Activated T-helper 17 cell treated with anti-CD3 and anti-CD28 coated beads, Interleukin-2, amount 50 U/mL, for 72 hours (primary cell): ENCODE results near the gene CACNA1F. TPM values are rescaled to one million over a fixed set of nuclear protein-coding genes. Genes with fewer than 3 reads are reported as not detected.

Source experiments
- ATAC-seq: fragments of 150-1000 bp; cut with Tn5 transposase; replicated peaks from 2 replicates; pipeline ENCODE4 v1.10.0; 2021; ENCODE audit warnings: mild to moderate bottlenecking, moderate library complexity
- H3K27ac Mint-ChIP-seq: one replicate; pipeline ENCODE4 v1.8.0; 2022; ENCODE audit warnings: mixed read lengths
- H3K27me3 Mint-ChIP-seq: one replicate; pipeline ENCODE4 v1.8.0; 2022; ENCODE audit warnings: mixed read lengths
- H3K36me3 Mint-ChIP-seq: one replicate; pipeline ENCODE4 v1.8.0; 2022; ENCODE audit warnings: low read depth, mild to moderate bottlenecking, mixed read lengths
- H3K4me1 Mint-ChIP-seq: one replicate; pipeline ENCODE4 v1.8.0; 2022; ENCODE audit warnings: mixed read lengths
- H3K4me3 Mint-ChIP-seq: one replicate; pipeline ENCODE4 v1.8.0; 2022; ENCODE audit warnings: mild to moderate bottlenecking, mixed read lengths
- H3K9me3 Mint-ChIP-seq: one replicate; pipeline ENCODE4 v1.8.0; 2022; ENCODE audit warnings: mixed read lengths
- total RNA-seq, 2 donors: library from RNA; stranded (reverse); gene quantifications; one replicate each; pipeline ENCODE4 v1.2.3, GENCODE V29; 2022

Gene CACNA1F
- total RNA-seq, 2 donors from 2014 or later = 0.82 to 6.2 TPM

DNA sequence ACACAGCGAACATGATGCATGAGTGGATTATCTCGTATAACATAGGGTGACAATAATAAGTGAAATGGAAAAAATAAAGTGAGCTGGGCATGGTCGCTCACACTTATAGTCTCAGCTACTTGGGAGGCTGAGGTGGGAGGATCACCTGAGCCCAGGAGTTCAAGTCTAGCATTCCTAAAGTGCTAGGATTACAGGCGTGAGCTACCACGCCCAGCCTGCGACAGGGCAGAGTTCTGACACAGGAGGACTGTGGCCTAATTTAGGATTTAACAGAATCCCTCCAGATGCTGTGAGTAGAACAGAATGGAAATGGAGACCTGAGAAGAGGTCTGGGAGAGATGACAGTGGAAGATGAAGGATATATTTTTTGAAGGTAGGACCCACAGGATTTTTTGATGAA lies 43.5 kb downstream of the CACNA1F start:
- Mint-ChIP-seq H3K4me1 (peaks cover 15% of the 10 kb centered on the region), H3K27me3 (no peaks in the 10 kb centered on the region), H3K9me3 (no peaks in the 10 kb centered on the region), H3K4me3 (peak overlapping the region; percentile 90), H3K27ac (peak overlapping the region; percentile 12), H3K36me3 (peaks cover 42% of the 10 kb centered on the region)
- no peak for ATAC-seq

DNA sequence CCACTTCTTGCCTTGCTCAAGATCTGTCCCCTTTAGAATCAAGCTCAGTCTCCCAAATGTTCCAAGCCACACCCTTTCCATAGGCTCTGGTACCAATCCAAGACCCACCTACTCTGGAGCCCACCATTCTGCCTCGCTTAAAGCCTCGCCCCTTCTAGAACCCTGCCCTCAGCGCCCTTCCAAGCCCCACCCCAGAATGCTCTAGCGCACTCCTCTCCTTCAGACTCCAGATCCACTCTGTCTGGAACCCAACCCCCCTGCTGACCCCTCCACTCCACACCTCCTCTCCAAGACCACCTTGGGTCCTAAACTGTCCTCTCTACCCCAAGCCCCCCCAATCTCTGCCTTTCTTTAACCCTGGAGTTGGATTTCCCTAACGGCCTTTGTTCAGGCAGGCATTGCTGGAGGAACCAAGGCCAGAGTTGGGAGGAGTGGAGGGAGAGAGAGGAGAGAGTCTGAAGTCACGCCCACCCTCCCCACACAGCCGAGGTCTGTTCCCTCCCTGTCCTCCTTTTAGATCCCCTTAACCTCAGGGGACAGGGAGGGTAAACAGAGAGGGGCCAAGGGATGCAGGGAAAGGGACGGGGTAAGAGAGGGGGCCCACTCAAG lies 44.6 kb downstream of the CACNA1F start:
- H3K27me3 Mint-ChIP-seq = no peaks in the 10 kb centered on the region
- H3K27ac Mint-ChIP-seq = peak overlapping the region; percentile 50
- no peaks in the 10 kb centered on the region for H3K9me3 Mint-ChIP-seq
- peaks cover 9% of the 10 kb centered on the region for H3K4me1 Mint-ChIP-seq
- H3K36me3 Mint-ChIP-seq = peaks cover 46% of the 10 kb centered on the region
- no peak overlapping the region for H3K4me3 Mint-ChIP-seq
- no peak for ATAC-seq

DNA sequence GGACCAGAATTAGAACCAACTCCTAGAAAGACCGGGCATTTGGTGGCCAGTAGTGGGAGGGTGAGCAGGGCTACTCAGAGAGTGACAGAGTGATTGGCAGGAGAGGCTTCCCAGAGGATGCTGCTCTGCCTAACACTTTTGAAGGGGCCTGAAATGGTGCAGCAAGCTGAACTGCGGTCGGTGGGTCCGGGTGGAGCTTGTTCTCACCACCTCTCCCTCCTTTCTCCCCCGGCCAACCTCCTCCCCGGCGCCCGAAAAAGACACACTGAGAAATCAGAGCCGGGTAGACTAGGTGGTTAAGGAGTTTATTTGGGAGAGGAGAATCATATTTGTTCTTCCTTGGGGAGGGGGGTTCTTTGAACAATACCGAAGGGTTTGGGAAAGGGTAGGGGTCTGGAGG lies 45.6 kb downstream of the CACNA1F start:
- peaks cover 4% of the 10 kb centered on the region for H3K4me1 Mint-ChIP-seq
- no peak for ATAC-seq
- H3K27me3 Mint-ChIP-seq = no peaks in the 10 kb centered on the region
- H3K36me3 Mint-ChIP-seq = peaks cover 46% of the 10 kb centered on the region
- H3K4me3 Mint-ChIP-seq = peak overlapping the region; percentile 92
- H3K9me3 Mint-ChIP-seq = no peaks in the 10 kb centered on the region
- no peak overlapping the region for H3K27ac Mint-ChIP-seq

DNA sequence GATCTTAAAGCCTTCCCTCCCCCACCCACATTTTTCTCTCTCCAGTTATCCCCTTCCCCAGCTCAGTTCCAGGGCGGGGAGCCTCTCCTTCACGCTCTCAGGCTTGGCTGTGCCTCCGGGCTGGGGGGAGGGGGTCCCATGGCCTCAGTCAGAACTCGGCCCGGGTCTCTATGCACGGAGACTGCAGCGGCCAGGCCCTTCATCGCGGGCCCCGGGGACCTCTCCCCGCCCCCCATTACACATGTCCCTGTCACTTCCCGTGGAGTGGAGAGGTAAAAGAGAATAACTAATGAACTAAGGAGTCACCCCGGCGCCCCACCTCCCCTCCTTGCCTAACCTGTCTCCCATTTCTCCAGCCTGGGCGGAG lies 46.1 kb downstream of the CACNA1F start:
- no peak for ATAC-seq
- Mint-ChIP-seq H3K4me3 (peak overlapping the region; percentile 92), H3K9me3 (no peaks in the 10 kb centered on the region), H3K27me3 (no peaks in the 10 kb centered on the region), H3K27ac (no peak overlapping the region), H3K36me3 (peaks cover 47% of the 10 kb centered on the region), H3K4me1 (peaks cover 4% of the 10 kb centered on the region)

DNA sequence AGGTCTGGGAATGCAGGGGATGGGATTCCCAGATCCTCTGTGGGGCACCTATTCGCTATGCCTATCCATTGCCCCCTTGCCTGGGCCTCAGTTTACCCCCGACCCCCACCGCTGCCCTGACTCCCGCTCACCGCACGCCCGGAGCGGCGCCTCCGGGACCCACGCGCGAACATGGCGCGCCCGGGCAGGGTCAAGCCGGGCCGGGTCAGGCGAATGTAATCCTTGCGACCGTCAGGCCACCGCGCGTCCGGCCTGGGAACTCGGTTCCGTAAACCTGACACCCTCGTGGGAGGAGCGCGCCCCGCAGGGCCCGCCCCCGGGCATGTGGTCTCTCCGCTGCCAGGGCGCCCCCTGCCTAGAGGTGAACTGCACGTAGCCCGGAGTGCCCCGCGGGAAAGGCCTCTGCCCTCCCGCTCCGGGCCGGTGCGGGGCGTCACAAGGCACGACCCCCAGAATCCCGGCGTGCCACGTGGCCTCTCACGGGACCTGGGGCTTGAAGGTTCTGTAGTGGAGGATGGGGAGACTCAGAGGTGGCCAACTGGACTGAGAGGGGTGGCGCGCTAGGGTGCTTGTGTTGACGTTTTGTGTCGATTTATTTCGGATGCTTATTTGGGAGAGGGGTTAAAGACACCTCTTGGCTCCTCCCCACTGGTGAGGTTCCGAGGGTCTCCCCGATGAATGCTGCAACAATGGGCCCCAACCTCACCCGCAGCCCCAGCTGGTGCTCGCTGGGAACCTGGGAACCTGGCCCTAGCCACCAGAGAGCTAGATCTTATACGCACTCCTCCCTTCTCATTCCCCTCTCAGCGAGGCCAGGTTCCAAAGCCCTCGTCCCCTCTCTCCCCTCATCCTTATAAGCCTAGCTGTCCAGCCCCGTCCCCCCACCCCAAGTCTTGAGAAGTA lies 46.8 kb downstream of the CACNA1F start, which contains the start of gene PRICKLE3:
Gene PRICKLE3, minus strand, starts transcription at position 249 of the 903 bp plus-strand sequence. Its CDS starts 76 bp downstream, at position 173.
- H3K4me1 Mint-ChIP-seq = peaks cover 4% of the 10 kb centered on the region
- H3K36me3 Mint-ChIP-seq = peaks cover 52% of the 10 kb centered on the region
- no peaks in the 10 kb centered on the region for H3K9me3 Mint-ChIP-seq
- peak; percentile 11 for ATAC-seq
- H3K27ac Mint-ChIP-seq = peak within 1 kb of the TSS; percentile 89
- H3K4me3 Mint-ChIP-seq = peak within 1 kb of the TSS; percentile 92
- H3K27me3 Mint-ChIP-seq = no peaks in the 10 kb centered on the region

DNA sequence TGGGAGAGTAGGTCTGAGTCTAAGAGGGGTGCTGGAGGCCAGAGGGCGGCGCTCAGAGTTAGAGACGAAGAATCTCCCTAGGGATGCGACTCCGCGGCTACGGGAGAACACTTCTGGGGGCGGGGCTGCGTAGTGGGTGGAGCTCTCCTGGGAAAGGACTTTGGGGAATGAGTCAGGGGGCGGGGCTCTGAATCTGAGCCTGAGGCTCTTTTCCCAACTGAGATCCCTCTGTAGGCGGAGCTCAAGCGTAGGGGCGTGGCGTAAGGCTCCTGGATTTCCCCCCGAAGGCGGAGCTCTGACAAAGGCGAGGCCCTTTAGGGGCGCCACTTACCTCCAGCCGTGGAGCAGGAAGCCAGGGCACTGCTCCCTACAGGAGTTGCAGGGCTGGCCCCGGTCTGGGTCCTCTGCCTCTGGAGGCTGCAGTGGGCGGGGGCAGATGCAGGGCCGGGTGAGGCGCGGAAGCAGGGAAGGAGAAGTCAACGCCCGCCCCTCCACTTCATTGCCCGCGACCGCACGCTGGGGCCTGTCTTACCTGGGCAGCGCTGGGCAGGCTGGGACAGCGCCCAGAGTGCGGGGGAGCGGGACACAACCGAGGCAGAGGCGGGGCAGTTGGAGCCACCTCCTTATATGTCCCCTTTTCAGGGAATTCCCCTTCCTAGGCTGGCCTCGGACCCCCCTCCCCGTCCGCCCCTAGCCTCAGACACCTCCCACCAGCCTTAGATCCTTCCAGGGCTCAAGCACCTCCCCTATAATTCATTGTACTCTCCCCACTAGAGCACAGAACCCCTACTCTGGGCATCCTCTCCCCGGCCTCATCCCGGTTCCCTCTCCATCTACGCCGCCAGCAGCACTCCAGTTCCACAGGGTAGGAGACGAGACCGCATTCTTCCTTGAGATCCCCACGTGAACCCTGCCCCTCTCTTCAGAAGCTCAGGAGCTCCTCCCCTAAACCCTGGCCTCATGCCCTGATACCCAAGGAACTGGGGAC lies 48.6 kb downstream of the CACNA1F start:
- no peaks in the 10 kb centered on the region for H3K9me3 Mint-ChIP-seq

DNA sequence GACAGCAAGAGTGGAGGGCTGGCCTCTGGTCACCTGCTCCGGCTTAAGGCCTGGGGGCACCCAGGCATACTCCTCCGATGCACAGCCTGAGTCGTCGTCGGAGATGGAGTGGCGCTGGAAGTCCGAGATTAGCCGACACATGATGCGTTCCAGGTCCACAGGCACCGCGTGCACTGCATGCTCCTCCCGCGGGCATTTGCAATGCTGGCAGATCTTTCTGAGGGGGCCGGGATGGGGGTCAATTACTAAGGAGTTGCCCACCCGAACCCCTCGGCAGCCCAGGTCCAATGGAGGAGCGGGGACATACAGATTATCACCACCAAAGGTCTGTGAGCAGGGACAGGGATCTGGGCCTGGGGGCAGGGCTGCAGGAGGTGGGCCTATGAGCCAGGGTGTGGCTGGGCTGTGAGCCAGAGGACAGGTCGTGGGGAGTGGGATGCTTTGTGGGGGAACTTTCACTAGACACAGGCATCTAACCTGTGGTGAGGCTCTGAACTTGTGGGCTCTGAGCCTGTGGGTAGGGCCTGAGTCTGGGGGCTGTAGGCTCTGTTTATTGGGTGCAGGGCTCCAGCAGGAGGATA lies 49.3 kb downstream of the CACNA1F start:
- Mint-ChIP-seq H3K4me3 (peak overlapping the region; percentile 92), H3K9me3 (no peaks in the 10 kb centered on the region), H3K36me3 (peaks cover 61% of the 10 kb centered on the region), H3K27ac (no peak overlapping the region), H3K27me3 (no peaks in the 10 kb centered on the region), H3K4me1 (no peaks in the 10 kb centered on the region)
- ATAC-seq = no peak

More for the DNA sequence above, 48.6 kb downstream of the CACNA1F start:
- Mint-ChIP-seq H3K27me3 (no peaks in the 10 kb centered on the region), H3K36me3 (peaks cover 54% of the 10 kb centered on the region), H3K4me3 (peak overlapping the region; percentile 92), H3K27ac (peak overlapping the region; percentile 89), H3K4me1 (no peaks in the 10 kb centered on the region)
- ATAC-seq = peak; percentile 75

DNA sequence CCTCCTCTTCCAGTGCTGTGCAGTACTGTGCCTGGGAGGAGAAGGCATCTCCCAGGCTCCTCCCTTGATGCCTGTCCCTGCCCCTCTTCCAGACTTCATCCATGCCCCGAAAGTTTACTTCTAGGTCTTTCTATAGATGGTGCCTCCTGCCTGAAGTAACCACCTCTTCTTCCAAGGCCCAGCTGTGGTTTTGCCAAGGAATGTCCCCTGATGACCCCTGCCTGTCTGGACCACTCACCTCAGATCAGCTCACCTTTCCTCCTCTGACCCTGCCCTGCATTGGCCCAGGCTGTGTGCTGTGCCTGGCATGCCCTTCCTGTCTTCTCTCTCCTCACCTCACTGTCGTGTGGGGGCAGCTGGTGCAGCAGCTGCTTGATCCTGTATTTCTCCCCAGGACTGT lies 53.8 kb downstream of the CACNA1F start:
- no peak for ATAC-seq
- Mint-ChIP-seq H3K27me3 (no peaks in the 10 kb centered on the region), H3K4me3 (no peak overlapping the region), H3K36me3 (peaks cover 82% of the 10 kb centered on the region), H3K27ac (peak overlapping the region; percentile 54), H3K4me1 (peaks cover 11% of the 10 kb centered on the region), H3K9me3 (no peaks in the 10 kb centered on the region)

DNA sequence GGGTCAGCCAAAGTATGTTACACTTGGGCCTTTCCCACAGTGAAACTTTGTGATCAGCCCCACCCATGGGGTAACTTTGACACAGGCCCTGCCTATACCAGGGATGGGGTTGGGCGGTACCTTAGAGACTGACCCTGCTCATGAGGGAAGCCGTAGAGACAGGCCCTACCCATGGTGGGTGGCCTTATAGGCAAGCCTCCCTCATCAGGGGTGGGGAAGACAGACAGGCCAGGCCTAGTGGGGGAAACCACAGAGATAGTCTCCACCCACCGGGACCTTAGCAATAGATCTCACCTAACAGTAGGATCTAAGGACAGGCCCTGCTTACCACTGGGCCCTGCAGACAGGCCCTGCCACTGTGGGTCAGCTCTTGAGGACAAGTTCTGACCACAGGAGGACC lies 54.6 kb downstream of the CACNA1F start:
- Mint-ChIP-seq H3K4me3 (no peak overlapping the region), H3K36me3 (peaks cover 82% of the 10 kb centered on the region), H3K27ac (no peak overlapping the region), H3K9me3 (no peaks in the 10 kb centered on the region), H3K4me1 (peaks cover 14% of the 10 kb centered on the region), H3K27me3 (no peaks in the 10 kb centered on the region)
- ATAC-seq = no peak

DNA sequence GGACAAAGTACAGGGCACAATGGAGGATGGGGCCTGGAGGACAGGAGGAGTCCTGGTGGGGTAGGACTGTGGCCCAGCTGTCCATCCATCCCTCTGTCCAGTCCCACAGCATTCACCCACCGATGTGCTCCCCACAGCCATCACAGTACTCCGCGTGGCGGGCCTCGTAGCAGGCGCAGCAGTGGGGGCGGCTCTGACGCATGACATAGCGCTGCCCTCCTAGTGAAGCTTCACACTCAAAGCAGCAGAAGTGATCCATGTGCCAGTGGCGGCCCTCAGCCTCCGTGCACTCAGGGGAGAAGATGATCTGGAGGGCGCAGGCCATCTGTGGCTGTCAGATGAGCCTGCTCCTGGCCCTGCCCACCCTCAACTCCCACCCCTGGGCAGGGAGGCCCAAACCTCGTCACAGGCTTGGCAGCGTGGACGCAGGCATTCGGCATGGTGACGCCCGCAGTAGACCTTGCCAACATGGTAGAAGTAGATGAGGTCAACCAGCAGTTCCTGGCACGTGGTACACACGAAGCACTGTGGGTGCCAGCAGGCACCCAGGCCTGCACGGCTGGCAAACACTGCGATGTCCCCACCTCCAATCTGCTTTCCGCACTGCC lies 55.2 kb downstream of the CACNA1F start:
- H3K4me3 Mint-ChIP-seq = no peak overlapping the region
- no peaks in the 10 kb centered on the region for H3K27me3 Mint-ChIP-seq
- no peaks in the 10 kb centered on the region for H3K9me3 Mint-ChIP-seq
- ATAC-seq = no peak
- H3K4me1 Mint-ChIP-seq = peaks cover 14% of the 10 kb centered on the region
- H3K36me3 Mint-ChIP-seq = peaks cover 82% of the 10 kb centered on the region
- no peak overlapping the region for H3K27ac Mint-ChIP-seq

DNA sequence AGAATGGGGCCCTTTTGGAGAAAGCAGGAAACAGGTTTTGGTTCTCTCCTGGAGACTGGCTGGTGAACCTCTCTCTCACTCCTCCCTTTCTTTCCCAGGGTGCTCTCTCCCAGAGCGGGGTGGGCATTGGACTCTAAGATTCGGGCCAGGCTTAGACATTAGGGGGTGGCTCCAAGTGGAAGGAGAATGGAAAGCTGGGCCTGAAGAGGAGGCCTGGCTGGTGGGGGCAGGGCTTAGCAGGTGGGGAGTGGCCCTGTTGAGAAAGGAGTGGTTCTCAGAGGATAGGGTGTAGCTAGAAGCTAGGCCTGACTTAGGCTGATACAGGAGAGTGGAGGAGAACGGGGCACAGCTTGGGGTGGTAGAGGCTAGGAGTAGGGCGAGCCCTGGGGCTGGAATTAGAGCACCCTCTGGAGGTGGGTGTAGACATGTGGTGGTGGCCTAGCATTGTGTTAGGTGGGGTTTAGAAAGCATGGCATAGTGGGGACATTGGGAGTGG lies 55.8 kb downstream of the CACNA1F start:
- ATAC-seq = peak; percentile 45
- H3K27me3 Mint-ChIP-seq = no peaks in the 10 kb centered on the region
- H3K36me3 Mint-ChIP-seq = peaks cover 82% of the 10 kb centered on the region
- H3K4me3 Mint-ChIP-seq = no peak overlapping the region
- no peaks in the 10 kb centered on the region for H3K9me3 Mint-ChIP-seq
- H3K27ac Mint-ChIP-seq = no peak overlapping the region
- peaks cover 14% of the 10 kb centered on the region for H3K4me1 Mint-ChIP-seq

DNA sequence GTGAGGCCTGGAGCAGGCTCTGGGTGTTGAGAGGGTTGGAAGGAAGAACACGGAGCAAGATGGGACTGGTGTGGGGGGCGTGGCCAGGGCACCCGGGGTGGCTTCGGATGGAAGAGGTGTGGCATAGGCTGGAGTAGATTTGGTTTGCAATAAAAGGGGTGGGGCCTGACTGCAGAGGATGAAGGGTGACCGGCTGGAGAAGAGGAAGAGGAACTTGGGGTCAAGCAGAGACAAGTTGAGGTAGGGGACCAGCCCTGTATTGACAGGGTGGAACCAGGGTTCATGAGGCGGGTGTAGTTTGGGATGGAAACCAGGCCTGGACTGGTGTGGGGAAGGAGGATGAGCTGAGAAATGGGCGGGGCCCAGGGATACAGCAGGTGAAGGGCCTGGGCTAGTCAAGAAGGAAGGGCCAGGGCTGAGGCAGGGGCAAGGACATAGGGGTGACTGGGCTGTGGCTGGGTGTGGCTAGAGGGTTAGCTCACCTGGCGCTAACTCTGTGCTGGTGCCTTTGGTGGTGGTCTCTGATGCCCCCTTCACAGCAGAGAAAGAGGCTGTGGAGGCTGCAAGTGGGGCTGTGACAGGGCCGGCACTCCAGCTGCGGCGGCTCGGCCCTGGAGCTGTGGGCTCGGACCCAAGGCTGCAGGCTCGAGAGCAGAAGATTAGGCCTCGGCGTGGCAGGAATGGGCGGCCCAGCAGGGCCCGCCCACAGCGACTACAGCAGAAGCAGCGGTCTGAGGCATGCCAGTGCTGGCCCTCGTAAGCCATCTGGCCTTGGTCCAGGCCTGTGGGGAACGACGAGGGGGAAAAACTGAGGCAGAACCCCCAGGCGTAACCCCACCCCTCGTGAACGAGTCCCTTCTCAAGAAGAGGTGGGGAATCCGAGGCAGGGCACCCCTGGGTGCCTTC lies 56.5 kb downstream of the CACNA1F start:
- Mint-ChIP-seq H3K36me3 (peaks cover 76% of the 10 kb centered on the region), H3K4me1 (peaks cover 14% of the 10 kb centered on the region), H3K27ac (peak overlapping the region; percentile 81), H3K27me3 (no peaks in the 10 kb centered on the region), H3K4me3 (no peak overlapping the region), H3K9me3 (no peaks in the 10 kb centered on the region)
- no peak for ATAC-seq
